ENCODE results near the gene CYP3A7. TPM values are rescaled to one million over a fixed set of nuclear protein-coding genes. Genes with fewer than 3 reads are reported as not detected.

CYP3A7 gene
- polyA plus RNA-seq, 1 of the 3 experiments (the other 2 are of a cell fraction) = not detected

DNA sequence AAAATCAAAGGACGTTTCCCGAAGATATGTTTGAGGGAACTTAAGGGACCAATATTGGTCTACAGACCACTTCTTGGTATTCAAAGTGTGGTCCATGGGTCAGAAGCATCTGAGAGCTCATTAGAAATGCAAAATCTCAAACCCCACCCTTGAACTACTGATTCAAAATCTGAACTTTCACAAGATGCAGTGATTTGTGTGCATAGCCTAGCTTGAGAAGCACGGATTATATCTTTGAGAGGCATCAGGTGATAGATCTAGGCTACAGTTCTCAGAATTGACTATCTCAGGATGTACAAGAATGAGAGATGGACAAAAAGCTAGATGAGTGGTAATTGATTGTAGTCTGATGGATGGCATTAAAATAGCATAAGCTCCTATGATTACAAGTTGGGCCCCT lies 29.5 kb upstream of the CYP3A7 start:
- no peak overlapping the region for H3K4me3 ChIP-seq (ENCODE audit: low read depth in 2 of 2, low read length in 1 of 2)
- TF ChIP-seq, protein P1, sequence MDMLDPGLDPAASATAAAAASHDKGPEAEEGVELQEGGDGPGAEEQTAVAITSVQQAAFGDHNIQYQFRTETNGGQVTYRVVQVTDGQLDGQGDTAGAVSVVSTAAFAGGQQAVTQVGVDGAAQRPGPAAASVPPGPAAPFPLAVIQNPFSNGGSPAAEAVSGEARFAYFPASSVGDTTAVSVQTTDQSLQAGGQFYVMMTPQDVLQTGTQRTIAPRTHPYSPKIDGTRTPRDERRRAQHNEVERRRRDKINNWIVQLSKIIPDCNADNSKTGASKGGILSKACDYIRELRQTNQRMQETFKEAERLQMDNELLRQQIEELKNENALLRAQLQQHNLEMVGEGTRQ (IDR thresholded peaks at IDR 0.05; ENCODE audit: borderline replicate concordance, low read depth, low read length) = no peak
- TF ChIP-seq EZH2phosphoT487 (IDR thresholded peaks at IDR 0.05; ENCODE audit: borderline replicate concordance, low read depth) = no peak
- TF ChIP-seq MEF2A (IDR thresholded peaks at IDR 0.05; ENCODE audit: borderline replicate concordance, low read depth) = no peak
- no peak for TF ChIP-seq FOSL2 (IDR thresholded peaks at IDR 0.05; ENCODE audit: borderline replicate concordance, low read depth)
- TF ChIP-seq, protein P2, sequence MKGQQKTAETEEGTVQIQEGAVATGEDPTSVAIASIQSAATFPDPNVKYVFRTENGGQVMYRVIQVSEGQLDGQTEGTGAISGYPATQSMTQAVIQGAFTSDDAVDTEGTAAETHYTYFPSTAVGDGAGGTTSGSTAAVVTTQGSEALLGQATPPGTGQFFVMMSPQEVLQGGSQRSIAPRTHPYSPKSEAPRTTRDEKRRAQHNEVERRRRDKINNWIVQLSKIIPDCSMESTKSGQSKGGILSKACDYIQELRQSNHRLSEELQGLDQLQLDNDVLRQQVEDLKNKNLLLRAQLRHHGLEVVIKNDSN (IDR thresholded peaks at IDR 0.05; ENCODE audit: borderline replicate concordance, low read depth) = no peak
- TF ChIP-seq GATA2 (CRISPR knock-in tag; IDR thresholded peaks at IDR 0.05) = no peak
- TF ChIP-seq, protein P3, sequence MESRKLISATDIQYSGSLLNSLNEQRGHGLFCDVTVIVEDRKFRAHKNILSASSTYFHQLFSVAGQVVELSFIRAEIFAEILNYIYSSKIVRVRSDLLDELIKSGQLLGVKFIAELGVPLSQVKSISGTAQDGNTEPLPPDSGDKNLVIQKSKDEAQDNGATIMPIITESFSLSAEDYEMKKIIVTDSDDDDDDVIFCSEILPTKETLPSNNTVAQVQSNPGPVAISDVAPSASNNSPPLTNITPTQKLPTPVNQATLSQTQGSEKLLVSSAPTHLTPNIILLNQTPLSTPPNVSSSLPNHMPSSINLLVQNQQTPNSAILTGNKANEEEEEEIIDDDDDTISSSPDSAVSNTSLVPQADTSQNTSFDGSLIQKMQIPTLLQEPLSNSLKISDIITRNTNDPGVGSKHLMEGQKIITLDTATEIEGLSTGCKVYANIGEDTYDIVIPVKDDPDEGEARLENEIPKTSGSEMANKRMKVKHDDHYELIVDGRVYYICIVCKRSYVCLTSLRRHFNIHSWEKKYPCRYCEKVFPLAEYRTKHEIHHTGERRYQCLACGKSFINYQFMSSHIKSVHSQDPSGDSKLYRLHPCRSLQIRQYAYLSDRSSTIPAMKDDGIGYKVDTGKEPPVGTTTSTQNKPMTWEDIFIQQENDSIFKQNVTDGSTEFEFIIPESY (IDR thresholded peaks at IDR 0.05; ENCODE audit: borderline replicate concordance, low read depth) = no peak
- no peak for TF ChIP-seq EP300 (IDR thresholded peaks at IDR 0.05; ENCODE audit: borderline replicate concordance in 1 of 2, low read depth in 1 of 2, low read length in 1 of 2)
- no peak for TF ChIP-seq RFX5 (IDR thresholded peaks at IDR 0.05; ENCODE audit: low read length)
- TF ChIP-seq, protein P4, sequence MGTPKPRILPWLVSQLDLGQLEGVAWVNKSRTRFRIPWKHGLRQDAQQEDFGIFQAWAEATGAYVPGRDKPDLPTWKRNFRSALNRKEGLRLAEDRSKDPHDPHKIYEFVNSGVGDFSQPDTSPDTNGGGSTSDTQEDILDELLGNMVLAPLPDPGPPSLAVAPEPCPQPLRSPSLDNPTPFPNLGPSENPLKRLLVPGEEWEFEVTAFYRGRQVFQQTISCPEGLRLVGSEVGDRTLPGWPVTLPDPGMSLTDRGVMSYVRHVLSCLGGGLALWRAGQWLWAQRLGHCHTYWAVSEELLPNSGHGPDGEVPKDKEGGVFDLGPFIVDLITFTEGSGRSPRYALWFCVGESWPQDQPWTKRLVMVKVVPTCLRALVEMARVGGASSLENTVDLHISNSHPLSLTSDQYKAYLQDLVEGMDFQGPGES (IDR thresholded peaks at IDR 0.05; ENCODE audit: low read depth, low read length) = no peak
- TF ChIP-seq GABPA (IDR thresholded peaks at IDR 0.05; ENCODE audit: low read depth) = no peak
- TF ChIP-seq JUND (IDR thresholded peaks at IDR 0.05) = no peak
- TF ChIP-seq RXRA (IDR thresholded peaks at IDR 0.05; ENCODE audit: borderline replicate concordance, low read depth) = no peak
- no peak overlapping the region for H3K4me2 ChIP-seq
- no peak overlapping the region for H3K9ac ChIP-seq
- no peaks in the 10 kb centered on the region for H3K4me1 ChIP-seq (ENCODE audit: control insufficient read depth in 1 of 2, insufficient read depth in 2 of 2, low read depth in 1 of 2, low read length in 1 of 2)
- no peaks in the 10 kb centered on the region for H3K79me2 ChIP-seq (ENCODE audit: insufficient read depth)
- no peaks in the 10 kb centered on the region for H4K20me1 ChIP-seq (ENCODE audit: insufficient read depth)
- H3K36me3 ChIP-seq (replicated peaks in 1 of 2; ENCODE audit: control insufficient read depth in 1 of 2, insufficient read depth in 2 of 2, low read length in 1 of 2) = no peaks in the 10 kb centered on the region
- H3K9me2 ChIP-seq = no peaks in the 10 kb centered on the region
- H3K9me3 ChIP-seq = no peaks in the 10 kb centered on the region
- ChIA-PET POLR2A (no interaction called here), CTCF (no interaction called here)
- H3F3A ChIP-seq (replicated peaks; ENCODE audit: insufficient read depth) = no peaks in the 10 kb centered on the region
- no peak overlapping the region for H3K27ac ChIP-seq (ENCODE audit: low read depth in 2 of 2, low read length in 1 of 2)
- peaks cover 15% of the 10 kb centered on the region; the same call in 1 of the 2 replicates for H3K27me3 ChIP-seq (ENCODE audit: insufficient read depth)
- no peak overlapping the region for H2AFZ ChIP-seq (ENCODE audit: low read depth)
- DNase-seq = no peak
- WGBS (ENCODE audit: low lambda C conversion rate) = 14% methylated on average over 3 of the region's 3 CpGs

Measured in SK-N-SH (cell line).